Astrocyte (in vitro differentiated cells and primary cell): ENCODE data around the gene LMX1B. TPM values are rescaled to one million over a fixed set of nuclear protein-coding genes. Genes with fewer than 3 reads are reported as not detected.

ENCODE experiments used
- DNase-seq: peaks from one replicate; pipeline ENCODE4 v3.0.0-alpha.2; 2010; ENCODE audit warnings: low read depth
- FAIRE-seq: peaks from 2 replicates; lab custom pipeline; 2011; peaks lifted over from hg19 to GRCh38; lab: Jason Lieb, UNC
- H2AFZ ChIP-seq: 2 replicates; pipeline ENCODE4 v1.6.0; 2012; ENCODE audit warnings: low read depth, low read length, inconsistent platforms
- H3K27ac ChIP-seq: 2 replicates; pipeline ENCODE4 v1.5.1; 2011; ENCODE audit warnings: low read depth, low read length, inconsistent platforms
- H3K27me3 ChIP-seq: 2 replicates; pipeline ENCODE4 v1.6.0; 2011; ENCODE audit warnings: low read length, inconsistent platforms; ENCODE audit not compliant: insufficient read depth
- H3K36me3 ChIP-seq: 2 replicates; pipeline ENCODE4 v1.5.1; 2011; ENCODE audit warnings: low read length, inconsistent platforms; ENCODE audit not compliant: insufficient read depth
- H3K4me1 ChIP-seq: 2 replicates; pipeline ENCODE4 v1.5.1; 2011; ENCODE audit warnings: low read length, inconsistent platforms; ENCODE audit not compliant: insufficient read depth
- H3K4me2 ChIP-seq: 2 replicates; pipeline ENCODE4 v1.6.0; 2012; ENCODE audit warnings: low read length, inconsistent platforms
- H3K4me3 ChIP-seq: 2 replicates; pipeline ENCODE4 v1.5.1; 2011; ENCODE audit warnings: low read depth, mild to moderate bottlenecking, low read length, inconsistent platforms; ENCODE audit not compliant: insufficient read depth
- H3K79me2 ChIP-seq: 2 replicates; pipeline ENCODE4 v1.6.0; 2012; ENCODE audit warnings: mild to moderate bottlenecking, low read length, inconsistent platforms; ENCODE audit not compliant: insufficient read depth
- H3K9ac ChIP-seq: 2 replicates; pipeline ENCODE4 v1.6.0; 2012; ENCODE audit warnings: mild to moderate bottlenecking, low read length, inconsistent platforms
- H3K9me3 ChIP-seq: 2 replicates; pipeline ENCODE4 v1.5.1; 2012; ENCODE audit warnings: low read depth, mild to moderate bottlenecking, low read length, inconsistent platforms; ENCODE audit not compliant: insufficient read depth
- H4K20me1 ChIP-seq: 2 replicates; pipeline ENCODE4 v1.6.0; 2012; ENCODE audit warnings: low read length, inconsistent platforms; ENCODE audit not compliant: insufficient read depth
- H3K27ac Mint-ChIP-seq: one replicate; pipeline ENCODE4 v1.8.0; 2021; ENCODE audit warnings: mild to moderate bottlenecking, mixed read lengths; ENCODE audit not compliant: unreplicated experiment
- H3K27me3 Mint-ChIP-seq: one replicate; pipeline ENCODE4 v1.8.0; 2021; ENCODE audit warnings: low read depth, mixed read lengths; ENCODE audit not compliant: unreplicated experiment
- H3K36me3 Mint-ChIP-seq: one replicate; pipeline ENCODE4 v1.8.0; 2021; ENCODE audit warnings: low read depth, mixed read lengths; ENCODE audit not compliant: unreplicated experiment
- H3K4me1 Mint-ChIP-seq: one replicate; pipeline ENCODE4 v1.8.0; 2021; ENCODE audit warnings: low read depth, mixed read lengths; ENCODE audit not compliant: unreplicated experiment
- H3K4me3 Mint-ChIP-seq: one replicate; pipeline ENCODE4 v1.8.0; 2021; ENCODE audit warnings: mild to moderate bottlenecking, moderate library complexity, mixed read lengths; ENCODE audit not compliant: unreplicated experiment
- H3K9me3 Mint-ChIP-seq: one replicate; pipeline ENCODE4 v1.8.0; 2021; ENCODE audit warnings: mild to moderate bottlenecking, mixed read lengths; ENCODE audit not compliant: unreplicated experiment
- EZH2 ChIP-seq: IDR thresholded peaks from 2 replicates; pipeline ENCODE4 v1.6.1; 2012; ENCODE audit warnings: mild to moderate bottlenecking, low read length, inconsistent platforms; ENCODE audit not compliant: insufficient read depth
- total RNA-seq: library from RNA; stranded (reverse); gene quantifications from 2 replicates; pipeline ENCODE4 v1.2.1, GENCODE V29; 2021
- TF ChIP-seq, protein P1 (sequence below): IDR thresholded peaks from 2 replicates; pipeline ENCODE4 v1.5.1; 2011; ENCODE audit warnings: low read depth, mild to moderate bottlenecking, inconsistent platforms, low read length, moderate library complexity; ENCODE audit not compliant: insufficient read depth

Gene LMX1B
- total RNA-seq, 1 donor from 2014 or later, result 0.45 TPM

DNA sequence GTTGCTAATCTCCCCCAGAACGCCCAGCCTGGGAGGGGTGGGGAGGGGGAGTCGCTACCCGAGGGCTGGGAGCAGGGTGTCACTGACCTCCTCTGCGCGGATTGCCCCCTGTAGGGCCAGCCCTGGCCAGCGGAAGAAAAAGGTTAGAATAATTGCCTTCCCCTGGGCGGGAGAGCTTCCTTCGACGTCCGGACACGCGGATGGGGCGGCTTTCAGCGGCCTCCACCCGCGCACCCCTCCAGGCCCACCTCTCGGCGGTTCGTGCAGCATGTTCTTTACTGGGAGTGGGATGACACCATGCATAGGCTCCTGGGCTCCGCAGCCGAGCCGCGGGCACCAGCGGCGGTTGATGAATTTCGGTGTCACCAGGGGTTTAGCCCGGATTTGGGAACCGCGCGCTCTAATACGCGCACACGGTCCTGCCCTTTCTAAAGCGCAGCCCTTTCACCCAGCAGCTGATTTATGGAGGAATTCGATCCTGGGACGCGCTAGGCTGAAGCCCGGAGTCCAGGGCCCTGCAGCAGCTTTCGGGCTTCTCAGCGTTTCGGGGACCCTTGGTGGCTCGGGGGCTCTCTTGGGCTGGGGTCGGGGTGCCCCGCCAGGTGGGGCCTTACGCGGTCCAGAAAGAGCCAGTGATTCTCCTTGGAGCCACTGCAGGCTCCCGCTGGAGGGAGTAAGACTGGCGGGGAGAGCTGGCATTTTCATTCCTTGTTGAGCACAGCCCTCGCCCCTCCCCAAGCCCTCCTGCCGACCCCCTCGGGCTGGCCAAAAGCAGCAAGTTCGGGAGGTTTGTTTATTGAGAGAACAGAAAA, 10.1 kb downstream of the LMX1B start:
- Mint-ChIP-seq H3K9me3 (peaks cover 11% of the 10 kb centered on the region), H3K27ac (no peak overlapping the region), H3K36me3 (no peaks in the 10 kb centered on the region), H3K4me1 (no peaks in the 10 kb centered on the region), H3K4me3 (no peak overlapping the region), H3K27me3 (peaks cover 83% of the 10 kb centered on the region)
- FAIRE-seq (no peak), DNase-seq (no peak)
- no peak overlapping the region for H3K4me2 ChIP-seq
- TF ChIP-seq EZH2, result peak; percentile 87
- TF ChIP-seq, protein P1, sequence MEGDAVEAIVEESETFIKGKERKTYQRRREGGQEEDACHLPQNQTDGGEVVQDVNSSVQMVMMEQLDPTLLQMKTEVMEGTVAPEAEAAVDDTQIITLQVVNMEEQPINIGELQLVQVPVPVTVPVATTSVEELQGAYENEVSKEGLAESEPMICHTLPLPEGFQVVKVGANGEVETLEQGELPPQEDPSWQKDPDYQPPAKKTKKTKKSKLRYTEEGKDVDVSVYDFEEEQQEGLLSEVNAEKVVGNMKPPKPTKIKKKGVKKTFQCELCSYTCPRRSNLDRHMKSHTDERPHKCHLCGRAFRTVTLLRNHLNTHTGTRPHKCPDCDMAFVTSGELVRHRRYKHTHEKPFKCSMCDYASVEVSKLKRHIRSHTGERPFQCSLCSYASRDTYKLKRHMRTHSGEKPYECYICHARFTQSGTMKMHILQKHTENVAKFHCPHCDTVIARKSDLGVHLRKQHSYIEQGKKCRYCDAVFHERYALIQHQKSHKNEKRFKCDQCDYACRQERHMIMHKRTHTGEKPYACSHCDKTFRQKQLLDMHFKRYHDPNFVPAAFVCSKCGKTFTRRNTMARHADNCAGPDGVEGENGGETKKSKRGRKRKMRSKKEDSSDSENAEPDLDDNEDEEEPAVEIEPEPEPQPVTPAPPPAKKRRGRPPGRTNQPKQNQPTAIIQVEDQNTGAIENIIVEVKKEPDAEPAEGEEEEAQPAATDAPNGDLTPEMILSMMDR, result no peak
- H3K9ac ChIP-seq, result no peak overlapping the region
- no peak overlapping the region for H3K27ac ChIP-seq
- H3K4me3 ChIP-seq, result no peak overlapping the region
- peaks cover 96% of the 10 kb centered on the region for H3K27me3 ChIP-seq
- no peaks in the 10 kb centered on the region for H3K4me1 ChIP-seq
- peaks cover 9% of the 10 kb centered on the region for H4K20me1 ChIP-seq
- H3K79me2 ChIP-seq, result no peaks in the 10 kb centered on the region
- no peaks in the 10 kb centered on the region for H3K36me3 ChIP-seq
- no peaks in the 10 kb centered on the region for H3K9me3 ChIP-seq
- no peak overlapping the region for H2AFZ ChIP-seq

DNA sequence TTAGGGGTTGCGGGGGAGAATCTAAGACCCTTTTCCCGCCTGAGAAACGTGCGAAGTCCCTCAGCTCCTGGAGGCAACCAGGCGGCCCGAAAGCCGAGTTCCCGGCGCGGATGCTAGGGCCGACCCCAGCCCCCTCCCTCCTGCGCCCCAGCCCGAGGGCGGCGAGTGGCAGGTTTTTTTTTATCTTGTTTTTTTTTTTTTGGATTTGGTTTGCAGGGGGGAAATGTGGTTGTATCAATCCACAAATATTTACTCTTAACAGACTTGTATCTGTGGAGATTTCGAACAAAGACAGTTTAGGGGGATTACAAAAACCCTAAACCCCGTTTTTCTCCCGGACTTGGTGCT, 10.7 kb downstream of the LMX1B start:
- Mint-ChIP-seq H3K27me3 (peaks cover 84% of the 10 kb centered on the region), H3K27ac (no peak overlapping the region), H3K4me1 (no peaks in the 10 kb centered on the region), H3K9me3 (peaks cover 11% of the 10 kb centered on the region), H3K4me3 (no peak overlapping the region), H3K36me3 (no peaks in the 10 kb centered on the region)
- no peaks in the 10 kb centered on the region for H3K9me3 ChIP-seq
- no peak overlapping the region for H3K4me2 ChIP-seq
- no peak for TF ChIP-seq EZH2
- TF ChIP-seq, protein P1, result no peak
- no peaks in the 10 kb centered on the region for H3K4me1 ChIP-seq
- no peak overlapping the region for H2AFZ ChIP-seq
- H4K20me1 ChIP-seq, result peaks cover 9% of the 10 kb centered on the region
- H3K27me3 ChIP-seq, result peaks cover 96% of the 10 kb centered on the region
- H3K79me2 ChIP-seq, result no peaks in the 10 kb centered on the region
- no peak overlapping the region for H3K4me3 ChIP-seq
- FAIRE-seq, result no peak
- no peak overlapping the region for H3K9ac ChIP-seq
- DNase-seq, result no peak
- no peaks in the 10 kb centered on the region for H3K36me3 ChIP-seq
- no peak overlapping the region for H3K27ac ChIP-seq

DNA sequence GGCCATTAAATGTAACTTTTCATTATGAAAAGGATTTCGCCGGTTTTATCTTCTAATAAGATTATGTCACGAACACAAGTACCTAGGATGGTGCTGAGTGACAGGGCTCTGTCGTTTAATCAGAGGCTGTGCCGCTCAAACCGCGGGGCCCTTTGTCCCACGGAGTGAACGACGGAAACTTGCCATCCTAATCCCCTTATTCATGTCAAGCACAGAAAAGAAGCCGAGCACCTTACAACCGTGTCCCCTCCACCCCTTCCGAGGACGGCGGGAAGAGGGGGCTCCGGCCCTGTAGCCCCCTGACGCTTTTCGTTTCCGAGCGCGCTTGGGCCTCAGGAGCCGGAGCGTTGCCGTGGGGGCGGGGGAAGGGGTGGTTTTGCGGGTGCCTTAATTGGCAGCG, 11.2 kb downstream of the LMX1B start:
- TF ChIP-seq EZH2, result no peak

More for the DNA sequence above, 11.2 kb downstream of the LMX1B start:
- DNase-seq, result no peak
- Mint-ChIP-seq H3K4me1 (no peaks in the 10 kb centered on the region), H3K27me3 (peaks cover 83% of the 10 kb centered on the region), H3K9me3 (peaks cover 8% of the 10 kb centered on the region), H3K27ac (no peak overlapping the region), H3K4me3 (no peak overlapping the region), H3K36me3 (no peaks in the 10 kb centered on the region)
- Histone ChIP-seq H3K27me3 (peaks cover 93% of the 10 kb centered on the region), H3K36me3 (no peaks in the 10 kb centered on the region), H2AFZ (no peak overlapping the region), H3K27ac (no peak overlapping the region), H3K9ac (no peak overlapping the region), H4K20me1 (peaks cover 9% of the 10 kb centered on the region), H3K9me3 (no peaks in the 10 kb centered on the region), H3K4me1 (no peaks in the 10 kb centered on the region), H3K4me2 (no peak overlapping the region), H3K79me2 (no peaks in the 10 kb centered on the region), H3K4me3 (no peak overlapping the region)
- no peak for FAIRE-seq
